HG03457 (cell line): ENCODE data around the gene SLC39A5.
"Not testable (repeated sequence)": the region's sequence is repeated elsewhere in the genome, so short reads cannot be mapped to it uniquely, and the experiment has no call there.

Experiments
- ATAC-seq: cut with Tn5 transposase; IDR thresholded peaks from one replicate; pipeline ENCODE4 v1.9.1; 2021; ENCODE audit warnings: moderate number of reproducible peaks; ENCODE audit not compliant: unreplicated experiment

Gene SLC39A5, protein sequence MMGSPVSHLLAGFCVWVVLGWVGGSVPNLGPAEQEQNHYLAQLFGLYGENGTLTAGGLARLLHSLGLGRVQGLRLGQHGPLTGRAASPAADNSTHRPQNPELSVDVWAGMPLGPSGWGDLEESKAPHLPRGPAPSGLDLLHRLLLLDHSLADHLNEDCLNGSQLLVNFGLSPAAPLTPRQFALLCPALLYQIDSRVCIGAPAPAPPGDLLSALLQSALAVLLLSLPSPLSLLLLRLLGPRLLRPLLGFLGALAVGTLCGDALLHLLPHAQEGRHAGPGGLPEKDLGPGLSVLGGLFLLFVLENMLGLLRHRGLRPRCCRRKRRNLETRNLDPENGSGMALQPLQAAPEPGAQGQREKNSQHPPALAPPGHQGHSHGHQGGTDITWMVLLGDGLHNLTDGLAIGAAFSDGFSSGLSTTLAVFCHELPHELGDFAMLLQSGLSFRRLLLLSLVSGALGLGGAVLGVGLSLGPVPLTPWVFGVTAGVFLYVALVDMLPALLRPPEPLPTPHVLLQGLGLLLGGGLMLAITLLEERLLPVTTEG

GRCh38 chr12:56229916-56230431, at the start of gene SLC39A5:
Gene SLC39A5, plus strand, starts transcription at chr12:56230051. Its CDS starts 1,224 bp downstream, at chr12:56231275.
- ATAC-seq, result no peak

DNA sequence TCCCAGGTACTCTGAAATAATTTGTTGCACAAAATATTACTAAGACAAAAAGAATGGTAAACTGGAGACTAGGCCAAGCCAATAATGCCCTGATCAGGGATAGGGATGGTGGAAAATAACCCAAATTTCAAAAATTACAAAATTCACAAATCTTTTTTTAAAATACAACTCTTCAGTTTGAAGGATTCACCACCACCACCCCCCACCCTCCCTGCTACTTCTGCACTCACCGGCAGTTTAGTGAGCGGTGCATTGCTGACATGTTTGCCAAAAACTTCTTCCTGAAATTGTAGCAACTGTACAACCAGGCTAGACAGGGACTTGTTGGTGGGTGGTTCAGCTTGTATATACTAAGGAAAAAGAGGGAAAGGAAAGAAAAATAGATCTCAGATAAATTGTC, 42.9 kb upstream of the SLC39A5 start:
- ATAC-seq, result no peak

DNA sequence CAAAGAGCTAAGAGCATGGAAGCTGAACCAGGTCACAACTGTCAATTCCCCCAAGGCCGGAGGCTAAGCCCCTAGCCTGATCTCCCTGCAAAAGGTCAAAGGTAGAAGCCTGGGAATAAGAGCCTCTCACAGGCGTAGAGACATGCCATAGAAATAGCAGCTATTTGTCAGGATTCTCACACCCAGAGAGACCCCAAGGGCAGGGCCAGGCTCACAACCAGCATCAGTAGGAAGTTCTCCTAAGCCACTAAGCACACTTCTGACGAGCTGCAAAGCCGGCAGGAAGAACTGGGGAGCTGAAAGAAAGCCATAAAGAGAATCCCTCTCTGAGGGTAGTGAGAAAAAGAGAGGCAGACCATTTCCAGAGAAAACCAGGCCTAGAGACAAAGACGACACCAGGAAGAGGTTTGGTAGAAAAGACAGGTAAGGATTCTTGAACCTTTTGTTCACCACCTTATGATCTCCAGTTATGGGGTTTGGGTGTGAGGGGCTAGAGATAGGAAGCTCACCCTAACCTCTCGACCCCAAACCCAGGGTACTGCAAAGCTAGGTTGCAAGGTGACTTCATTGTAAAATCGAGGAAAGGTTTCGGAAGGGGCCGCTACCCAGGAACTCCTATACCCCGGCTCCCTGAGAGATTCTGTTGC, 41.6 kb upstream of the SLC39A5 start:
- no peak for ATAC-seq

GRCh38 chr12:56188778-56189098, 41.1 kb upstream of the SLC39A5 start:
- ATAC-seq, result no peak

DNA sequence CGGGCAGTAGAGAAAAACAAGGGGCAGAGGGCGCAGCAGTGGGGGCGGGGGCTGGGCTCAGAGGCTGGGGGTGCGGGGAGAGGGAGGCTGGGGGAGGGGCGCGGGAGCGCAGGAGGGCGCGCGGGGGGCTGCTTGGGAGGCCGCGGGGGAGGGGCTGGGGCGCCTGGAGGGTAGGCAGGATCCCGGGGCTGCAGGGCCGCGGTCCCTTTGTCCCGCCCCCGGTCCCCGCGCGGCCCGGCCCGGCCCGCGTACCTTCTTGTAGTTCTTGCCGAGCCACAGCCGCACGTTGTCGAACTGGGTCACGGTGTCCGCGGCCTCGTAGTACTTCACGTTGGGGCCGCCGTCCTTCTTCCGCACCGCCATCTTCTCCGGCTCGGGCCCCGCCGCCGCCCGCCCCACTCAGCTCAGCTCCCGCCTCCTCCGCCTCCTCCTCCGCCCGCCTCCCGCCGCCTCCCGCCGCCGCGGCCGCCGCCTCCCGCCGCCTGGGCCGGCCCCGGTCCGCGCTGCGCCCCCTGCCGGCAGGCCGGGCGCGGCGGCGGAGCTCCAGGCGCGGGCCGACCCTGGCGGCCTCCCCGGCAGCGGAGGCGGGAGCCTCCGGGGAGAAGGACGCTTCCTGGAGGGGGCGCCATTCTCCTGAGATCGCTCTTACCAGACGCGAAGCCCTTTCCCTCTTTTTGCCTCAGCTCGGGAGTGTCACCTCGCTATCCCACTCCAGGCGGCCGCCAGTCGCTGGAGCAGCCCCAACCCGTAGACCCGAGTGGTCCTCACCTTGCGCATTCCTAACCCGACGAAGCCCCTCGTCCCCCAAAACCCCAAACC, 40.5 kb upstream of the SLC39A5 start, which contains the start of gene SMARCC2:
Gene SMARCC2 (minus strand): TSS at position 385 of the 819 bp plus-strand sequence. CDS start 22 bp downstream, at position 363.
- ATAC-seq, result no peak

- no peak for ATAC-seq
Measured at GRCh38 chr12:56189918-56190694, 39.7 kb upstream of the SLC39A5 start.

- ATAC-seq, result no peak
Measured at GRCh38 chr12:56190695-56191155, 39.1 kb upstream of the SLC39A5 start.

DNA sequence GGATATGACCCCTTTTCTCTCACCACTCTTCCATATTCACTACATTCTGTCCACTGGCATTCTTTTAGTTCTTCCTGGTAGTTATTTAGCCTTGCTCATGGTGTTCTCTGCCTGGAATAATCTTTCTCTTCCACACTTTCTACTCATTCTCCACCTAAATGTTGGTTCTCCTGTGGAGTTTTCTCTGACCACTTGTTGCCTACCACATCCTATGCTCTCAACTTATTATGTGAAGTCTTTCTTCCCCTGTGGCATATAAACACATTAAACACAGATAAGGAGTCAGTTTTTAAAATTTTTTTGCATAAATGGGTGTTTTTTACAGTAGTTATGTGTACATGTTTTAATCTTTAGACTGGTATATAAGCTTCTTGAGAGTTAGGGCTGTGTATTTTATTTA, 37.3 kb upstream of the SLC39A5 start:
- no peak for ATAC-seq

GRCh38 chr12:56193025-56193578, 36.7 kb upstream of the SLC39A5 start:
- no peak for ATAC-seq

DNA sequence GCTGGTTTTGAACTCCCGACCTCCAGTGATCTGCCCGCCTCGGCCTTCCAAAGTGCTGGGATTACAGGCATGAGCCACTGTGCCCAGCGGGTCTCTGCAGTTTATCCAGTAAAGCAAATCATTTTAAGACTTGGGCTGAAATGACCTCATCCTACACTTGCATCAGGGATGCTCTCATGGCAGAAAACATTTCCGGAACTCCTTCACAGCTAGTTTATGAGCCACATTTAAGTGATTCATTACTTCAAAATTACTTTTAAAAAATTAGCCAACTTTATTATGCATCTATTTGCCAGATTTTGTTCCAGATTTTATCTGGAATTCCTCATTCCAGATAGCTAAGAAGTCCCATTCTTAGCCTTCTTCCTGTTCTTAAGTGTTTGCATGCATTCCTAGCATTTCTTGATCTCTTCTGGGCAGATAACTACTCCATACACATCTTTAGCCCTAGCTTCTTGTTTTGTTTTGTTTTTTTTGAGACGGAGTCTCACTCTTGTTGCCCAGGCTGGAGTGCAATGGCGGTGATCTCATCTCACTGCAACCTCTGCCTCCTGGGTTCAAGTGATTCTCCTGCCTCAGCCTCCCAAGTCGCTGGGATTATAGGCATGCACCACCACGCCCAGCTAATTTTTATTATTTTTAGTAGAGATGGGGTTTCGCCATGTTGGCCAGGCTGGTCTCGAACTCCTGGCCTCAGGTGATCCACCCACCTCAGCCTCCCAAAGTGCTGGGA, 32.9 kb upstream of the SLC39A5 start:
- ATAC-seq, result not testable (repeated sequence)

- no peak for ATAC-seq
Measured at GRCh38 chr12:56197921-56198635, 31.8 kb upstream of the SLC39A5 start.

DNA sequence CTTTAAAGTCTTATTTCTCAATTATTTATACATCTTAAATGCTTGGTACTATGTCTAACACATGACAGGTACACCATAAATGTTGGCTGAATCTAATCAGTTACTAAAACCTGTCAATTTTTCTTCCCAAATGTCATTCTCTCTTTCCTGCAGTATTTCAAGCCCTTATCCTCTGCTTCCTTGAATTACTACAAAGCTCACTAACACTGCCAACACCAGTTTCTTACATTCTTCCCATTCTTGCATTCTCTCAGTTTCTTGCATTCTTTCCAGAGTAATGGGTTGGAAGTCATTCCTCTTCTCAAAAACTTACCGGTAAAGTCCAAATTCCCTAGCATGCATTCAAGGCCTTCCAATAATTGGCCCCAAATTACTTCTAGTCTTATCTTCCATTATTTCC, 31.0 kb upstream of the SLC39A5 start:
- no peak for ATAC-seq

GRCh38 chr12:56202366-56202765, 27.5 kb upstream of the SLC39A5 start:
- ATAC-seq, result no peak

DNA sequence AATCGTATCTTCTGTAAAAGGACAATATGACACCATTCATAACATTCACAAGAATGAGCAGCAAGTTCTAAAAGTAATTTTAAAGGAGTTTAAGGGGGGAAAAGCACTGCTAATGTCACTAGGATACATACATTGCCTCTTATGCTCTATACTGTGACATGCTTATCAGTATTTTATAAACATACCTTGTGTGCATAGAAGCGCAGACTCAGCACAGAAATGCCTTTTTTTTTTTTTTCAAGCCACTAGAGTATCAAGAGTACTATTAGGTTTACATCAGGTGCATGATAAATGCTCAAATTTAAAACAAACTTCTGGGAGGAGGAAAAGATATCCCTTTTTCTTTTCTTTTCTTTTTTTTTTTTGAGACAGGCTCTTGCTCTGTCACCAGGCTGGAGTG, 27.0 kb upstream of the SLC39A5 start:
- no peak for ATAC-seq

DNA sequence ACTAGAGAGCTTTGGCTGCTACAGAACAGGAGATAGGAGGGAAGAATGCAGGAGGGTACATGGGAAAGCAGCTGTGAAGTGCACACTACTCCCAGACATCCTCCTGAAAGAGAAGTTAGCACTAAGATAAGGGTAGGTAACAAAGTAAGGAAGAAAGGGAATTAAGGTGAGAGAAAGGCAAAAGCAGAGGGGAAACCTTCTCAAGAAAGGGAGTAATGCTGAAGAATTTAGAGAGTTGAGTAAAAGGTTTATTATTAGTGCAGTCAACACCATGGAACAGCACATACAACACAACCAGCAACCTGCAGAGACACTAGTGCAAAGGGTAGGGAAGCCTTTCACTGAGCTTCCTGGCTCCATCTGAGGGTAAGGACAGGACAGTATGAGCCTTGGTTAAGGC, 25.6 kb upstream of the SLC39A5 start:
- no peak for ATAC-seq

GRCh38 chr12:56205445-56205844, 24.4 kb upstream of the SLC39A5 start:
- no peak for ATAC-seq

DNA sequence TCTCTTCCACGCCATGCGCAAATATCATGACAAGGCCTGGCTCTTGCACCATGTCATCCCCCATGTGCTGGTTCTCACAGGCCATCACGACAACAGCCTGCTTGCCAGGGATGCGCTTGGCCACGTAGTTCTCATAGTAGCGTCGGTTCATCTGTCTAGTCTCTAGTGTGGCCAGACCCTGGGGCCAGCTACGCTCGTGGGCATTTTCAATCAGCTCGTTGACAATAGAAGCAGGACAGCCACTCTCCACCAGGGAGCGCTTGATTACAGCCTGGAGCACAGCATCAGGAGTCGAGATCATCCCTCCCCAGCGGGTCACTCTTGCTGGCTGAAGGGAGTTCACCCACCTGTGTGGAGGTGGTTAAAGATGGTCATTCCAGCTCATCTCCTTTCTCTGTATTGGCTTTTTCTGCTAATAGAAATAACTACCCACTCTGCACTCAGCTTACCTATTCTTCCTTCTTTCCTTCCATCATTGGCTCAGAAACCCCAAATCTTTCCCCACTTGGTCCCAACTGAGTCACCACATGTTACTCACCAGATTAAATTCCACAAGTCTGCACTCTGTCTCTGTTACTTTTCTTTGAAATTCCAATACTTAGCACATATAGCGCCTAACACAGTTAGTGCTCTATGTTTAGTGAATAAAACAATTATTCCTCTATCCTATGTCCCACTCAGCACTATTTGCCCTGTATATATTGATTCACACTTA, 23.2 kb upstream of the SLC39A5 start:
- ATAC-seq, result no peak

DNA sequence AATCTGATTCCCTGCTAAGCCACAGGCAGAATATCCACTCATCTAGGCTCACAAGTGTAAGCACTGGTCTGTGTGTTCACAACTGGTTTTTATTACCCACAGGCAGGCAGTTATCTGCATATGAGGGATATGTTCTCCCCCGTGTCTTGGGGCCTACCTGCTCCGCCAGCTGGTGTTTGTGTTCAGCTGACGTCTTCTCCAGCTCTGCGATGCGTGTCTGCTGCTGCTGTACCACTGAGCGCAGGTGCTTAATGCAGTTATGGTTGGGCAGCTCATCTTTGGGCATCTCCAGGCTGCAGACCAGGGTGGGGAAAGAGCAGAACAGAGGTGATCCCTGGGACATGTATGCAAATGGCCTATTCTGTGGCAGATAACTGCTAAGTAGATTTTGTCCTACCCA, 21.8 kb upstream of the SLC39A5 start:
- ATAC-seq, result no peak
